B cell (primary cell): ENCODE results near the gene RUNDC3A. TPM values are rescaled to one million over a fixed set of nuclear protein-coding genes. Genes with fewer than 3 reads are reported as not detected.

Source experiments
- ATAC-seq: fragments of 200-7000 bp; cut with Tn5 transposase; one replicate; pipeline ENCODE4 v1.10.0; 2021; ENCODE audit warnings: low read depth, mild to moderate bottlenecking, moderate number of reproducible peaks, moderate library complexity
- CTCF ChIA-PET: fragments of 350-600 bp; sonication (Branson Sonifier 250); formaldehyde crosslinking; loops from one replicate; lab custom pipeline; 2021; ENCODE audit warnings: antibody characterized with exemption, inconsistent platforms; lab: Charles Lee
- POLR2A ChIA-PET: fragments of 350-600 bp; sonication (Branson Sonifier 250); formaldehyde crosslinking; loops from one replicate; lab custom pipeline; 2021; ENCODE audit warnings: antibody characterized with exemption; lab: Charles Lee
- DNase-seq: peaks from one replicate; pipeline ENCODE4 v3.0.0; 2013
- H2AFZ ChIP-seq: 2 replicates; pipeline ENCODE4 v1.6.1; 2012; ENCODE audit warnings: mild to moderate bottlenecking, low read depth, low read length; ENCODE audit not compliant: insufficient read depth, poor library complexity, severe bottlenecking
- H3K27ac ChIP-seq, 2 donors: 1 replicate in 1 of 2; 2 replicates in 1 of 2; pipeline ENCODE4 v1.5.1; 2012 to 2013; ENCODE audit warnings: low read length in 2 of 2, mild to moderate bottlenecking in 2 of 2, moderate library complexity in 1 of 2
- H3K27me3 ChIP-seq, 4 experiments: fragments of 200-600 bp in 1 of 4; sonication (generic) in 1 of 4; replicated peaks in 1 of 4; 1 replicate in 2 of 4; 2 replicates in 2 of 4; pipeline versions ENCODE4 v1.6.1 to v1.7.0; 2013 to 2016; ENCODE audit warnings: low read length in 3 of 4, mild to moderate bottlenecking in 2 of 4, mixed read lengths in 1 of 4, moderate library complexity in 1 of 4; ENCODE audit not compliant: insufficient read depth in 4 of 4, control insufficient read depth in 3 of 4; ENCODE audit errors: control extremely low read depth in 1 of 4
- H3K36me3 ChIP-seq, 2 experiments: replicated peaks in 1 of 2; 1 replicate in 1 of 2; 2 replicates in 1 of 2; pipeline versions ENCODE4 v1.6.1 to v1.7.1; 2013; ENCODE audit warnings: low read length in 1 of 2; ENCODE audit not compliant: insufficient read depth in 2 of 2, control insufficient read depth in 1 of 2; ENCODE audit errors: control extremely low read depth in 1 of 2, extremely low read depth in 1 of 2
- H3K4me1 ChIP-seq, 2 donors: fragments of 200-600 bp in 1 of 2; sonication (generic) in 1 of 2; 1 replicate in 1 of 2; 2 replicates in 1 of 2; pipeline versions ENCODE4 v1.5.1 to v1.6.1; 2013 to 2017; ENCODE audit warnings: low read length in 2 of 2; ENCODE audit not compliant: control insufficient read depth in 2 of 2, insufficient read depth in 2 of 2
- H3K4me2 ChIP-seq: replicated peaks from 2 replicates; pipeline ENCODE3; 2012; ENCODE audit warnings: mild to moderate bottlenecking, low read depth, low read length; ENCODE audit not compliant: poor library complexity, severe bottlenecking
- H3K4me3 ChIP-seq, 5 experiments: fragments of 200-600 bp in 1 of 5; sonication (generic) in 1 of 5; 1 replicate in 3 of 5; 2 replicates in 2 of 5; pipeline versions ENCODE4 v1.5.1 to v1.7.0; 2011 to 2016; ENCODE audit warnings: low read length in 4 of 5, mild to moderate bottlenecking in 4 of 5, low read depth in 2 of 5, control low read depth in 1 of 5, moderate library complexity in 1 of 5; ENCODE audit not compliant: insufficient read depth in 1 of 5; ENCODE audit errors: control extremely low read depth in 1 of 5, extremely low read depth in 1 of 5
- H3K79me2 ChIP-seq: fragments of 200-600 bp; sonication (generic); one replicate; pipeline ENCODE4 v1.6.0; 2016; ENCODE audit warnings: low read length; ENCODE audit not compliant: control insufficient read depth, insufficient read depth
- H3K9ac ChIP-seq: fragments of 200-600 bp; sonication (generic); 2 replicates; pipeline ENCODE4 v1.6.1; 2017; ENCODE audit warnings: mild to moderate bottlenecking, low read length, moderate library complexity
- H3K9me3 ChIP-seq, 3 donors: one replicate each; pipeline versions ENCODE4 v1.6.1 to v1.7.1; 2013; ENCODE audit warnings: low read length in 2 of 3; ENCODE audit not compliant: control insufficient read depth in 2 of 3, insufficient read depth in 1 of 3; ENCODE audit errors: control extremely low read depth in 1 of 3
- H4K20me1 ChIP-seq: 2 replicates; pipeline ENCODE4 v1.6.0; 2012; ENCODE audit warnings: mild to moderate bottlenecking, low read length; ENCODE audit not compliant: insufficient read depth, control insufficient read depth, poor library complexity, severe bottlenecking
- H3K27ac Mint-ChIP-seq: one replicate; pipeline ENCODE4 v1.8.0; 2021; ENCODE audit warnings: mixed read lengths
- H3K27me3 Mint-ChIP-seq: one replicate; pipeline ENCODE4 v1.8.0; 2021; ENCODE audit warnings: mixed read lengths
- H3K4me1 Mint-ChIP-seq: one replicate; pipeline ENCODE4 v1.8.0; 2021; ENCODE audit warnings: mixed read lengths
- H3K4me3 Mint-ChIP-seq: one replicate; pipeline ENCODE4 v1.8.0; 2021; ENCODE audit warnings: mixed read lengths
- H3K9me3 Mint-ChIP-seq: one replicate; pipeline ENCODE4 v1.8.0; 2022; ENCODE audit warnings: mixed read lengths; ENCODE audit not compliant: insufficient read depth
- EZH2 ChIP-seq: IDR thresholded peaks from 2 replicates; pipeline ENCODE4 v1.6.1; 2012; ENCODE audit warnings: borderline replicate concordance, low read depth, mild to moderate bottlenecking, moderate library complexity, low read length; ENCODE audit not compliant: insufficient read depth, poor library complexity, severe bottlenecking
- WGBS: methylation state at CpG from one replicate; pipeline ENCODE4 v1.1.5; 2013; ENCODE audit warnings: missing lambda C conversion rate; ENCODE audit not compliant: insufficient coverage; 5-methylcytosine and 5-hydroxymethylcytosine counted together
- intact Hi-C: fragments of 100-400 bp; cut with micrococcal nuclease; formaldehyde crosslinking; loops from one replicate; pipeline ENCODE4 v1.10.0; 2022
- polyA plus RNA-seq: library from polyadenylated mRNA; depleted of rRNA; stranded (reverse); fragments of >200 nt; gene quantifications from 2 replicates; pipeline ENCODE4 v1.2.3, GENCODE V29; 2012
- total RNA-seq, 2 donors: library from RNA; stranded (reverse); fragments of 120-200 nt in 1 of 2; gene quantifications; 1 replicate in 1 of 2; 2 replicates in 1 of 2; pipeline versions ENCODE4 v1.2.3 to v1.2.4, GENCODE V29; 2013 to 2022
- TF ChIP-seq, protein P1 (sequence below): fragments of 200-600 bp; IDR thresholded peaks from one replicate; pipeline ENCODE4 v1.8.0; 2022; ENCODE audit warnings: antibody characterized with exemption, mild to moderate bottlenecking

Gene RUNDC3A
- total and polyA plus RNA-seq, 2 donors (not counting 1 experiment from before 2014, with no cell fraction given): 0.19 TPM; not detected in 1

DNA sequence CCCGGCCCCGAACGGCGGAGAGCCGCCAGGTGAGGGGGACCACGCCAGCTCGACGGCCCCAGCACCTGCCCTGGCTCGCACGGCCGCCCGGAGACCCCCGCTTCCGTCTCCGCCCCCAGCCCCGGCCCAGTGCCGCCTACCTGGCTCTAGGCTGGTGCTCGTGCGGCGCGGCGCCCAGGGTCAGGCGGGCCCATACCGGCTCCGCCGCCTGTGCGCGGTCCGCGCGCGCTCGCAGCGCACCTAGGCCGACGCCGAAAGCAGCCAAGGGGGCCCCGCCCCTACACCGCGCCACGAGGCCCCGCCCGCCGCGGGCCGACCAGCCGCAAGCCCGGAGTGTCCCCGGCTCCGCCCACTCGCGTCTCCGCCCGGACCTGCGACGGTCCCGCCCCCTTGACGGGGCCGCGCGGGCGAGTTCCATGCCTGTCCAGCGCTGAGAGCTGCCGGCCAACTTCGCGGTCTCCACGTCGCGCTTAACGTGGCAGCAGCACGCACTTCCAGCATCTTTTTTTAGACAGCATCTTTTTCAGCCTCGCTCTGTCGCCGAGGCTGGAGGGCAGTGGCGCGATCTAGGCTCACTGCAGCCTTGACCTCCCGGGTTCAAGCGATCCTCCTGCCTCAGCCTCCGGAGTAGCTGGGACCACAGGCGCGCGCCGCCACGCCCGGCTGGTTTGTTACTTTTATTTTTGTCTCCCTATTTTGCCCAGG lies 16.3 kb downstream of the RUNDC3A start, which contains the start of gene SLC25A39:
TSS of gene SLC25A39 (minus strand) at position 253 of the 705 bp plus-strand sequence. CDS start 1,261 bp downstream, outside the sequence.
- intact Hi-C loops: loop anchor here (1.0 to 2.0 kb wide), 8 partner anchors 16 to 254 kb away; partner anchors contain the start of genes G6PC3, GRN, HROB and RUNDC3A
- TF ChIP-seq, protein P1, sequence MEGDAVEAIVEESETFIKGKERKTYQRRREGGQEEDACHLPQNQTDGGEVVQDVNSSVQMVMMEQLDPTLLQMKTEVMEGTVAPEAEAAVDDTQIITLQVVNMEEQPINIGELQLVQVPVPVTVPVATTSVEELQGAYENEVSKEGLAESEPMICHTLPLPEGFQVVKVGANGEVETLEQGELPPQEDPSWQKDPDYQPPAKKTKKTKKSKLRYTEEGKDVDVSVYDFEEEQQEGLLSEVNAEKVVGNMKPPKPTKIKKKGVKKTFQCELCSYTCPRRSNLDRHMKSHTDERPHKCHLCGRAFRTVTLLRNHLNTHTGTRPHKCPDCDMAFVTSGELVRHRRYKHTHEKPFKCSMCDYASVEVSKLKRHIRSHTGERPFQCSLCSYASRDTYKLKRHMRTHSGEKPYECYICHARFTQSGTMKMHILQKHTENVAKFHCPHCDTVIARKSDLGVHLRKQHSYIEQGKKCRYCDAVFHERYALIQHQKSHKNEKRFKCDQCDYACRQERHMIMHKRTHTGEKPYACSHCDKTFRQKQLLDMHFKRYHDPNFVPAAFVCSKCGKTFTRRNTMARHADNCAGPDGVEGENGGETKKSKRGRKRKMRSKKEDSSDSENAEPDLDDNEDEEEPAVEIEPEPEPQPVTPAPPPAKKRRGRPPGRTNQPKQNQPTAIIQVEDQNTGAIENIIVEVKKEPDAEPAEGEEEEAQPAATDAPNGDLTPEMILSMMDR: no peak
- TF ChIP-seq EZH2: no peak
- WGBS: under 1% methylated on average over 85 of the region's 85 CpGs

More for the DNA sequence above, 16.3 kb downstream of the RUNDC3A start, which contains the start of gene SLC25A39:
- ChIA-PET CTCF (interaction anchor here (0.9 to 3.2 kb wide), 14 partner anchors 21 to 123 kb away, joined by 3 to 17 read pairs (median 4); partner anchors contain the start of genes GRN and UBTF), POLR2A (interaction anchor here (0.6 to 2.8 kb wide), 14 partner anchors 21 to 1746 kb away, joined by 3 to 17 read pairs (median 4); partner anchors contain the start of genes ATXN7L3, GRN, TMUB2 and UBTF)
- Histone ChIP-seq H3K36me3 (peaks cover 0 to 28% of the 10 kb centered on the region in 2 experiments), H3K27ac (peak within 1 kb of the TSS; percentile 92 to 96), H3K4me1 (peaks cover 9 to 30% of the 10 kb centered on the region in 2 donors), H3K4me2 (peak within 1 kb of the TSS; percentile 99), H3K4me3 (peak within 1 kb of the TSS; percentile 35 to 85 (median 81)), H3K9me3 (no peaks in the 10 kb centered on the region), H3K27me3 (no peaks in the 10 kb centered on the region), H4K20me1 (peaks cover 12% of the 10 kb centered on the region), H3K79me2 (peaks cover 11% of the 10 kb centered on the region), H3K9ac (peak within 1 kb of the TSS; percentile 90), H2AFZ (peak within 1 kb of the TSS; percentile 70)
- Mint-ChIP-seq H3K27ac (peak within 1 kb of the TSS; percentile 98), H3K4me1 (peaks cover 31% of the 10 kb centered on the region), H3K27me3 (no peaks in the 10 kb centered on the region), H3K4me3 (peak within 1 kb of the TSS; percentile 92), H3K9me3 (no peaks in the 10 kb centered on the region)
- peak; percentile 97 for DNase-seq
- peak; percentile 72 for ATAC-seq
